Measurements from ENCODE around the gene TENM3. TPM values are rescaled to one million over a fixed set of nuclear protein-coding genes. Genes with fewer than 3 reads are reported as not detected.

TENM3 gene
- total RNA-seq, 1 experiment from 2014 or later = 34.1 TPM

DNA sequence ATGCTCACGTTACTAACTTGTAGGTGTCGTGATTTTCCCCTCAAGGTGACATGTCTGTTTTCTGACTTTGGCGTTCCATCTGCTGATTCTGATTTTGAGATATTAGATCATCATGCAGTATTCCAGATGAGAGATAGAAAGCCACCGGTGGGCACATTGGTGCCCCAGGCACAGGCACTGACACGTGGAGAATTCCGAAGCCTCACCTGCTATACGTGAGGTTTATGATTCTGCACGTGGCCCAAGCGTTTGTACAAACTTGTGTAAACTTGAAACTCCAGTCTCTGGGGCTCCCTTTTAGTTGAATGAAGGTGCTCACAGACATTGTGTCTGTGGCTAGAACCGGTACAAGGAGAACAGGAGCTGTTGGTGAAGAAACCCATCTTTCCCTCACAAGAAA lies 81.1 kb downstream of the TENM3 start:
- peaks cover 6% of the 10 kb centered on the region for H3K36me3 Mint-ChIP-seq (ENCODE audit: insufficient read depth, unreplicated experiment)
- no TSS peak for BruUV-seq (replicated peaks)
- no peak overlapping the region for H3K4me3 Mint-ChIP-seq (ENCODE audit: unreplicated experiment)
- intact Hi-C loops (cut with micrococcal nuclease) = no loop called here
- no peak overlapping the region for H3K27ac Mint-ChIP-seq (ENCODE audit: low read depth, unreplicated experiment)
- DNase-seq (ENCODE audit: unreplicated experiment) = no peak
- no peaks in the 10 kb centered on the region for H3K27me3 Mint-ChIP-seq (ENCODE audit: insufficient read depth, unreplicated experiment)
- no peaks in the 10 kb centered on the region for H3K9me3 Mint-ChIP-seq (ENCODE audit: unreplicated experiment)
- TF ChIP-seq, protein P1, sequence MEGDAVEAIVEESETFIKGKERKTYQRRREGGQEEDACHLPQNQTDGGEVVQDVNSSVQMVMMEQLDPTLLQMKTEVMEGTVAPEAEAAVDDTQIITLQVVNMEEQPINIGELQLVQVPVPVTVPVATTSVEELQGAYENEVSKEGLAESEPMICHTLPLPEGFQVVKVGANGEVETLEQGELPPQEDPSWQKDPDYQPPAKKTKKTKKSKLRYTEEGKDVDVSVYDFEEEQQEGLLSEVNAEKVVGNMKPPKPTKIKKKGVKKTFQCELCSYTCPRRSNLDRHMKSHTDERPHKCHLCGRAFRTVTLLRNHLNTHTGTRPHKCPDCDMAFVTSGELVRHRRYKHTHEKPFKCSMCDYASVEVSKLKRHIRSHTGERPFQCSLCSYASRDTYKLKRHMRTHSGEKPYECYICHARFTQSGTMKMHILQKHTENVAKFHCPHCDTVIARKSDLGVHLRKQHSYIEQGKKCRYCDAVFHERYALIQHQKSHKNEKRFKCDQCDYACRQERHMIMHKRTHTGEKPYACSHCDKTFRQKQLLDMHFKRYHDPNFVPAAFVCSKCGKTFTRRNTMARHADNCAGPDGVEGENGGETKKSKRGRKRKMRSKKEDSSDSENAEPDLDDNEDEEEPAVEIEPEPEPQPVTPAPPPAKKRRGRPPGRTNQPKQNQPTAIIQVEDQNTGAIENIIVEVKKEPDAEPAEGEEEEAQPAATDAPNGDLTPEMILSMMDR (IDR thresholded peaks at IDR 0.05; ENCODE audit: unreplicated experiment) = no peak
- ChIA-PET CTCF (no interaction called here), POLR2A (no interaction called here)
- H3K4me1 Mint-ChIP-seq (ENCODE audit: insufficient read depth, unreplicated experiment) = no peaks in the 10 kb centered on the region

DNA sequence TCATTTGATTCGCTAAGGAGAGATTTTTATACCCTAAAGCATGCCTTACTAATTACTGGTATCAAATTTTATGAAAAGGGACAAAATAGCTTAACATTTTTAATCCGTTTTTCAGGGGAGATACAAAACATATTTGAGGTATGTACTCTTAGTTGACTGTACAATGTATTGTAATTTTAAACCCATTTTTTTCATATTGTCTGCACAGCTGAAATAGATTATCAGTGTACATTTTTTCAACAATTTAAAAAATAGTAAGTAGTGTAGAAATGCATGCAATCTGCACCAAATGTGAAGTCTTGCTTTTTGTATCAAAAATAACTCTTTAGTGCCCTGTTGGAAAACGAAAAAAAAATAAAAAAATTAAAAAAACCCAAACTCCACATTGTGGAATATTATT lies 82.2 kb downstream of the TENM3 start:
- Mint-ChIP-seq H3K27ac (ENCODE audit: low read depth, unreplicated experiment) (no peak overlapping the region), H3K36me3 (ENCODE audit: insufficient read depth, unreplicated experiment) (peaks cover 6% of the 10 kb centered on the region), H3K27me3 (ENCODE audit: insufficient read depth, unreplicated experiment) (no peaks in the 10 kb centered on the region), H3K9me3 (ENCODE audit: unreplicated experiment) (no peaks in the 10 kb centered on the region), H3K4me1 (ENCODE audit: insufficient read depth, unreplicated experiment) (no peaks in the 10 kb centered on the region), H3K4me3 (ENCODE audit: unreplicated experiment) (no peak overlapping the region)
- ChIA-PET POLR2A (interaction anchor here (0.5 kb wide), 1 partner anchor 73 kb away, joined by 3 read pairs; no protein-coding TSS in a partner anchor), CTCF (no interaction called here)
- BruUV-seq (replicated peaks) = no TSS peak
- intact Hi-C loops (cut with micrococcal nuclease) = no loop called here
- DNase-seq (ENCODE audit: unreplicated experiment) = no peak
- TF ChIP-seq, protein P1 (IDR thresholded peaks at IDR 0.05; ENCODE audit: unreplicated experiment) = no peak

DNA sequence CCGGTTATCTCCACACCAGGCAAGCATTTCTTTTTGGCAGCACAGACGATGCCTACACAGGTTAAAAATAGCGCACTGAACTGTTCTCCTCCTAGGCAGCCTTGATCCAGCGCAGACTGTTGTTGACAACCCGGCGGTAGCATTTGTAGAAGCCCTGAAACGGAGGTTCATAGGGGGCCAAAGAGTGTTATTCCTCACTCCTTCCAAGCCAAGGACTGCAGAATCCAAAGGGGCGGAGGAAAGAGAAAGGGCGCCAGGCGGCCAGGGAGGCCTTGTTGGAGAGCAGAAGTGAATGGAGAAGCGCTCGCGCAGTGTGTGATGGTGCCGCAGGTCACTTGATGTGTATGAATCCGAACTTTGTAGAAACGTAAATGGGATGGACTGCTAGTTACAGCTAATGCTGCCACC lies 82.7 kb downstream of the TENM3 start:
- H3K4me3 Mint-ChIP-seq (ENCODE audit: unreplicated experiment) = no peak overlapping the region
- no peaks in the 10 kb centered on the region for H3K4me1 Mint-ChIP-seq (ENCODE audit: insufficient read depth, unreplicated experiment)
- TF ChIP-seq, protein P1 (IDR thresholded peaks at IDR 0.05; ENCODE audit: unreplicated experiment) = no peak
- no peaks in the 10 kb centered on the region for H3K27me3 Mint-ChIP-seq (ENCODE audit: insufficient read depth, unreplicated experiment)
- peaks cover 6% of the 10 kb centered on the region for H3K36me3 Mint-ChIP-seq (ENCODE audit: insufficient read depth, unreplicated experiment)
- H3K9me3 Mint-ChIP-seq (ENCODE audit: unreplicated experiment) = no peaks in the 10 kb centered on the region
- CTCF ChIA-PET = no interaction called here
- DNase-seq (ENCODE audit: unreplicated experiment) = no peak
- H3K27ac Mint-ChIP-seq (ENCODE audit: low read depth, unreplicated experiment) = no peak overlapping the region
- intact Hi-C loops (cut with micrococcal nuclease) = no loop called here
- no TSS peak for BruUV-seq (replicated peaks)
- POLR2A ChIA-PET = no interaction called here

DNA sequence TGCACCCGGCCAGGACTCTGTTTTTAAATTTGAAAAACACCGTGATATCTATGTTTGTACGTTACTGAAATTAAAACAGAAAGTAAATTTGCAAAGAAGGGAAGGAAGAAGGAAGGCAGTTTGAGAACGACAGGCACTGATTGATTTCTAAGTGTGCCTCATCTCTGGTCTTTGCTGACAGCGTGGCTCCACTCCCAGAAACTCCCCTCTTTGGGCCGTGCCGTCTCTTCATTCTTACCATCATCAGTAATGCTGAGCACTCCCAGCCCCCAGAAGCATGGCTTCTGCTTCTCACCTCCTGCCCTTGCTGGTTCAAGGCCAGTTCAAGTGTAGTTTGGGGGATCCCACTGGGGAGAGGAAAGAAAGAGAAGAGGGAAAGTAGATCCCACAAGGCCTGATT lies 85.3 kb downstream of the TENM3 start:
- no peaks in the 10 kb centered on the region for H3K27me3 Mint-ChIP-seq (ENCODE audit: insufficient read depth, unreplicated experiment)
- TF ChIP-seq, protein P1 (IDR thresholded peaks at IDR 0.05; ENCODE audit: unreplicated experiment) = no peak
- no peaks in the 10 kb centered on the region for H3K9me3 Mint-ChIP-seq (ENCODE audit: unreplicated experiment)
- CTCF ChIA-PET = interaction anchor here (0.6 kb wide), 1 partner anchor 519 kb away, joined by 3 read pairs; no protein-coding TSS in a partner anchor
- no peak for DNase-seq (ENCODE audit: unreplicated experiment)
- no TSS peak for BruUV-seq (replicated peaks)
- peaks cover 6% of the 10 kb centered on the region for H3K36me3 Mint-ChIP-seq (ENCODE audit: insufficient read depth, unreplicated experiment)
- H3K4me1 Mint-ChIP-seq (ENCODE audit: insufficient read depth, unreplicated experiment) = no peaks in the 10 kb centered on the region
- H3K4me3 Mint-ChIP-seq (ENCODE audit: unreplicated experiment) = no peak overlapping the region
- intact Hi-C loops (cut with micrococcal nuclease) = no loop called here
- POLR2A ChIA-PET = no interaction called here
- peak overlapping the region; percentile 28 for H3K27ac Mint-ChIP-seq (ENCODE audit: low read depth, unreplicated experiment)
